OCI-LY3 (cell line): ENCODE measurements around the gene ASTN2.

ENCODE experiments used
- CTCF ChIP-seq: fragments of 200-600, 300-600 bp; sonication (generic); IDR thresholded peaks from 2 replicates; pipeline ENCODE4 v1.5.1; 2014; ENCODE audit warnings: antibody characterized with exemption, low read length, low read depth
- EZH2phosphoT487 ChIP-seq: fragments of 200-600 bp; shearing (Covaris generic); IDR thresholded peaks from 2 replicates; pipeline ENCODE4 v1.6.1; 2018; ENCODE audit warnings: antibody characterized with exemption, mixed run types, low read depth

GRCh38 chr9:116929621-116930020, 485.2 kb downstream of the ASTN2 start:
- TF ChIP-seq CTCF (no peak), EZH2phosphoT487 (no peak)
